CD4-positive, CD25-positive, alpha-beta regulatory T cell (primary cell): ENCODE measurements around the gene MIGA1. TPM values are rescaled to one million over a fixed set of nuclear protein-coding genes. Genes with fewer than 3 reads are reported as not detected.
"Not testable (repeated sequence)": the region's sequence is repeated elsewhere in the genome, so short reads cannot be mapped to it uniquely, and the experiment has no call there.

Experiments
- ATAC-seq, 2 donors: fragments of 150-1000 bp; cut with Tn5 transposase; one replicate each; pipeline ENCODE4 v1.10.0; 2021; ENCODE audit warnings: low read depth in 2 of 2, moderate number of reproducible peaks in 2 of 2, moderate library complexity in 1 of 2
- DNase-seq, 3 donors: peaks; one replicate each; pipeline versions ENCODE4 v3.0.0 to v3.0.0-alpha.2; 2012 to 2022; ENCODE audit warnings: mixed read lengths in 1 of 3
- H3K27ac ChIP-seq: one replicate; pipeline ENCODE4 v1.7.0; 2013; ENCODE audit warnings: mild to moderate bottlenecking, low read length; ENCODE audit not compliant: insufficient read depth, poor library complexity, severe bottlenecking
- H3K27me3 ChIP-seq: one replicate; pipeline ENCODE4 v1.7.0; 2013; ENCODE audit warnings: low read length; ENCODE audit not compliant: control insufficient read depth, insufficient read depth
- H3K36me3 ChIP-seq: one replicate; pipeline ENCODE4 v1.7.0; 2013; ENCODE audit warnings: mild to moderate bottlenecking, low read length, moderate library complexity; ENCODE audit not compliant: control insufficient read depth, insufficient read depth
- H3K4me1 ChIP-seq: 2 replicates; pipeline ENCODE4 v1.7.0; 2013; ENCODE audit warnings: mild to moderate bottlenecking, low read length; ENCODE audit not compliant: insufficient read depth, control insufficient read depth, poor library complexity, severe bottlenecking
- H3K4me3 ChIP-seq: one replicate; pipeline ENCODE4 v1.7.0; 2013; ENCODE audit warnings: low read depth, mild to moderate bottlenecking, low read length, moderate library complexity
- H3K9me3 ChIP-seq, 2 experiments: 1 replicate in 1 of 2; 2 replicates in 1 of 2; pipeline ENCODE4 v1.7.0; 2013; ENCODE audit warnings: low read length in 2 of 2, mild to moderate bottlenecking in 1 of 2, moderate library complexity in 1 of 2; ENCODE audit not compliant: control insufficient read depth in 2 of 2
- H3K27ac Mint-ChIP-seq, 3 donors: one replicate each; pipeline ENCODE4 v1.8.0; 2020 to 2022; ENCODE audit warnings: mild to moderate bottlenecking in 3 of 3, mixed read lengths in 3 of 3, moderate library complexity in 2 of 3
- H3K27me3 Mint-ChIP-seq: one replicate; pipeline ENCODE4 v1.8.0; 2022; ENCODE audit warnings: mild to moderate bottlenecking, mixed read lengths
- H3K36me3 Mint-ChIP-seq: one replicate; pipeline ENCODE4 v1.8.0; 2020; ENCODE audit warnings: mixed read lengths
- H3K4me1 Mint-ChIP-seq, 4 donors: one replicate each; pipeline ENCODE4 v1.8.0; 2020 to 2022; ENCODE audit warnings: mixed read lengths in 4 of 4, mild to moderate bottlenecking in 1 of 4
- H3K4me3 Mint-ChIP-seq, 4 donors: one replicate each; pipeline ENCODE4 v1.8.0; 2020 to 2022; ENCODE audit warnings: mild to moderate bottlenecking in 4 of 4, mixed read lengths in 4 of 4, moderate library complexity in 3 of 4
- H3K9me3 Mint-ChIP-seq, 7 donors: one replicate each; pipeline ENCODE4 v1.8.0; 2020 to 2022; ENCODE audit warnings: mixed read lengths in 7 of 7, mild to moderate bottlenecking in 3 of 7, moderate library complexity in 2 of 7
- polyA plus RNA-seq, 4 donors: library from polyadenylated mRNA; unstranded; fragments of 300-500 nt; fragmentation: Illumina TruSeq; gene quantifications; one replicate each; pipeline ENCODE4 v1.2.3, GENCODE V29; 2021
- total RNA-seq: library from RNA; stranded (reverse); gene quantifications from one replicate; pipeline ENCODE4 v1.2.3, GENCODE V29; 2022

The MIGA1 gene
- total and polyA plus RNA-seq, 5 donors from 2014 or later, result 8.4 to 15.3 (median 11.7) TPM

DNA sequence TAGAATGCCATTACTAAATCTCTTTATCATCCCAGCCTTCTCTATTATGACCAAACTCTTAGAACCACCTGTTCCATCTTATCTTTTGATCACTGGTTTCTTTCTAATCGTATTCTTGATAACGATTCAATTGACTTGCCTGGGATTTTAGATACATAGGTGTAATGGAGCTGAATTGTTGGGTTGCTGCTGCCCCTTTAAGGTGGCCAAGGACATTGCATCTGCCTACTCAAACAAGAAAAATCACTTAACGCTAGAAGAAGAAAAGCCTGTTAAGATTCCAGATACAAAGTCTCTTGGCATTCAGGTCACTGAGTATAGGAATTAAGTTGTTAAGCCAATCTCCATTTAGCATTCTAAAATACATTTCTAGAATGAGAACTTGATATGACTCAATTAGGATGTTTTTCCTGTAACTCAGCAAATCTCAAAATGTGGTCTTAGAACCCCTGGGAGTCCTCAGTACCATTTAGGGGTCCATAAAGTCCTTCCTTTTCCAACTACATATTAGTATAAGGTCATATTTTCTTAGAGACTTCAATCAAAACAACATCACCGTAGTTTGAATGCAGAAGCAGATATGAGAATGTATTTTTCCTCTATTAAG, 121.3 kb downstream of the MIGA1 start:
- Mint-ChIP-seq H3K36me3 (peaks cover 3% of the 10 kb centered on the region), H3K4me1 (no peaks in the 10 kb centered on the region), H3K9me3 (peaks cover 0 to 5% (median 0%) of the 10 kb centered on the region in 7 donors), H3K27ac (no peak overlapping the region), H3K4me3 (no peak overlapping the region), H3K27me3 (peaks cover 19% of the 10 kb centered on the region)
- DNase-seq (peak in 2 of 3 donors; percentile 9 to 48), ATAC-seq (no peak)
- H3K36me3 ChIP-seq, result no peaks in the 10 kb centered on the region
- H3K27me3 ChIP-seq, result no peaks in the 10 kb centered on the region
- H3K27ac ChIP-seq, result no peak overlapping the region
- H3K9me3 ChIP-seq, result no peaks in the 10 kb centered on the region
- no peaks in the 10 kb centered on the region for H3K4me1 ChIP-seq
- no peak overlapping the region for H3K4me3 ChIP-seq

DNA sequence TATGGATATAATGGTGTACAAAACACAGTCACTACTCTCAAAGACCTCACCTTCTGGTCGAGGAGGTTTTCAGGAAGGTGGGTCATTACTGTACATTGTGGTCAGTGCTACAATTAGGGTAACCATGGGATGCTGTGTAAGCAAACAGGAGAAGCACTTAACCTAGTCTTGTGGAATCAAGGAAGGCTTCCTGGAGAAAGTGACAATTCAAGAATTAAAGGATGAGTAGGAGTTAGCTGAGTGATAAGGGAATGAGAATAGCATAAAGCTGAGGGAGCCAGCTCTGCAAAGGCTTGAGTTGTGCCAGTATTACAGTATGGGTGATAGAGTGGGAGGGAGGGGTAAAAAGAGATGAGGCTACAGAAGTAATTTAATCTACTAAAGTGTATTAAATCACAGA, 126.2 kb downstream of the MIGA1 start:
- ATAC-seq, result no peak
- H3K27me3 Mint-ChIP-seq, result peaks cover 26% of the 10 kb centered on the region

DNA sequence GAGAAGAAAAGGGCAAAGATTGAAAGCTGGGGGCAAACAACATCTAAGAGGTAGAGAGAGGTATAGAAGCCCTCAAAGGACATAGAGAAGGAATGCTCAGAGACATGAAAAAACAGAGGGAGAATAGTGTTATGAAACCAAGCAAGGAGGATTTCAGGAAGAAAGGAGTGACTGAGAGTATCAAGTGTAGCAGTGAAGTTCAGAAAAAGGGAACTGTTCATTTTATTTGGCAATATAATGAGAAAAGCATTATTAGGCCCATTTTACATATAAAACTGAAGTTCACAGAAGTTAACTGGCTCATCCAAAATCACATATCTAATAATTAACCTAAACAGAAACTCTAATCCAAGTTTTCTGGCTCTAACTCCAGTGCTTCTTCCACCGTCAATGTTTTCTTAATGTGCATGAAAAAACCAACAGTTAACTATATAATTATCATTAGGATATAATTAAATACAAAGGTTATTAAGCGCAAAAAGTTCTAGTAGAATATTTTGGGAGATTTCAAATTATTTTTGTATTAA, 126.6 kb downstream of the MIGA1 start:
- Mint-ChIP-seq H3K27me3 (peaks cover 26% of the 10 kb centered on the region), H3K36me3 (no peaks in the 10 kb centered on the region), H3K4me3 (no peak overlapping the region), H3K9me3 (no peaks in the 10 kb centered on the region), H3K27ac (no peak overlapping the region), H3K4me1 (no peaks in the 10 kb centered on the region)
- H3K27ac ChIP-seq, result no peak overlapping the region
- no peaks in the 10 kb centered on the region for H3K36me3 ChIP-seq
- H3K4me3 ChIP-seq, result no peak overlapping the region
- no peaks in the 10 kb centered on the region for H3K9me3 ChIP-seq
- DNase-seq (no peak), ATAC-seq (no peak)
- no peaks in the 10 kb centered on the region for H3K27me3 ChIP-seq
- H3K4me1 ChIP-seq, result no peaks in the 10 kb centered on the region

More for the DNA sequence above, 126.2 kb downstream of the MIGA1 start:
- no peaks in the 10 kb centered on the region for H3K27me3 ChIP-seq
- Mint-ChIP-seq H3K36me3 (no peaks in the 10 kb centered on the region), H3K4me1 (no peaks in the 10 kb centered on the region), H3K9me3 (no peaks in the 10 kb centered on the region), H3K4me3 (no peak overlapping the region), H3K27ac (no peak overlapping the region)
- no peak overlapping the region for H3K4me3 ChIP-seq
- no peaks in the 10 kb centered on the region for H3K36me3 ChIP-seq
- DNase-seq, result no peak
- no peaks in the 10 kb centered on the region for H3K9me3 ChIP-seq
- H3K27ac ChIP-seq, result no peak overlapping the region
- no peaks in the 10 kb centered on the region for H3K4me1 ChIP-seq

DNA sequence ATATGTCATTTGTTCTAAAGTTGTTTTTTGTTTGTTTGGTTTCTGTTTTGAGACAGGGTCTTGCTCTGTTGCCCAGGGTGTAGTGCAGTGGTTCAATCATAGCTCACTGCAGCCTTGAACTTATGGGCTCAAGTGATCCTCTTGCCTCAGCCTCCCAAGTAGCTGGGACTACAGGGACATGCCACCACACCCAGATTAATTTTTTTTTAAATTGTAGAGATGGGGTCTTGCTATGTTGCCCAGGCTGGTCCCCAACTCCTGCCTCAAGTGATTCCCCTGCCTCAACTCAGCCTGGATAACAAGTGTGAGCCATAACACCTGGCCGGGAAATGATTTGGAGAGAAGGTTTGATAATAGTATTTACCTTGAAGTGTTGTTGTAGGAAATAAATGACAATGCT, 127.2 kb downstream of the MIGA1 start:
- Histone ChIP-seq H3K4me3 (no peak overlapping the region), H3K27ac (no peak overlapping the region), H3K4me1 (no peaks in the 10 kb centered on the region), H3K9me3 (no peaks in the 10 kb centered on the region), H3K36me3 (no peaks in the 10 kb centered on the region), H3K27me3 (no peaks in the 10 kb centered on the region)
- H3K36me3 Mint-ChIP-seq, result no peaks in the 10 kb centered on the region
- no peaks in the 10 kb centered on the region for H3K9me3 Mint-ChIP-seq
- peaks cover 23% of the 10 kb centered on the region for H3K27me3 Mint-ChIP-seq
- no peak overlapping the region for H3K27ac Mint-ChIP-seq
- ATAC-seq, result no peak
- no peak for DNase-seq
- no peak overlapping the region for H3K4me3 Mint-ChIP-seq
- H3K4me1 Mint-ChIP-seq, result no peaks in the 10 kb centered on the region

DNA sequence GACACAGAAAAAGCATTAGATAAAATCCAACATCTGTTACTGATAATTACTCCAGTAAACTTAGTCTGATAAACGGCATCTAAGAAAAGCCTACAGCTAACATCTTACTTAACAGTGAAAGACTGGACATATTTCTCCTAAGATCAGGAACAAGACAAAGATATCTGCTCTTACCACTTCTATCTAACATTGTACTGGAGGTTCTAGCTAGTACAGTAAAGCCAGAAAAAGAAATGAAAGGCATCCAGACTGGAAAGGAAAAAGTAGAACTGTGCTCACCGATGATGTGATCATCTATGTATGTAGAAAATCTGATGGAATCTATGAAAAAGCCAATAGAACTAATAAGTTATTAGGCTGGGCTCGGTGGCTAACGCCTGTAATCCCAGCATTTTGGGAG, 130.7 kb downstream of the MIGA1 start:
- Histone ChIP-seq H3K36me3 (no peaks in the 10 kb centered on the region), H3K27ac (no peak overlapping the region), H3K9me3 (no peaks in the 10 kb centered on the region), H3K27me3 (no peaks in the 10 kb centered on the region), H3K4me3 (no peak overlapping the region), H3K4me1 (no peaks in the 10 kb centered on the region)
- Mint-ChIP-seq H3K4me3 (no peak overlapping the region), H3K27me3 (peaks cover 16% of the 10 kb centered on the region), H3K36me3 (no peaks in the 10 kb centered on the region), H3K9me3 (no peaks in the 10 kb centered on the region), H3K27ac (no peak overlapping the region), H3K4me1 (no peaks in the 10 kb centered on the region)
- DNase-seq (no peak), ATAC-seq (no peak)

DNA sequence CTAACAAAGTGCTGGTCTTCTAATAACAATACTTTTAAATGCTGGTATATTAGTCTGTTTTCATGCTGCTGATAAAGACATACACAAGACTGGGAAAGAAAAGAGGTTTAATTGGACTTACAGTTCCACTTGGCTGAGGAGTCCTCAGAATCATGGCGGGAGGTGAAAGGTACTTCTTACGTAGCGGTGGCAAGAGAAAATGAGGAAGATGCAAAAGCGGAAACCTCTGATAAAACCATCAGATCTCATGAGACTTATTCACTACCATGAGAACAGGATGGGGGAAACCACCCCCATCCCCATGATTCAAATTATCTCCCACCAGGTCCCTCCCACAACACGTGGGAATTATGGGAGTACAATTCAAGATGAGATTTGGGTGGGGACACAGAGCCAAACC, 139.5 kb downstream of the MIGA1 start:
- ATAC-seq, H3K27ac ChIP-seq, H3K27me3 ChIP-seq, H3K27me3 Mint-ChIP-seq, H3K36me3 ChIP-seq, H3K4me3 ChIP-seq, H3K4me1 ChIP-seq, H3K4me3 Mint-ChIP-seq, H3K9me3 Mint-ChIP-seq, DNase-seq, H3K9me3 ChIP-seq, H3K27ac Mint-ChIP-seq, H3K36me3 Mint-ChIP-seq, H3K4me1 Mint-ChIP-seq: not testable (repeated sequence)

DNA sequence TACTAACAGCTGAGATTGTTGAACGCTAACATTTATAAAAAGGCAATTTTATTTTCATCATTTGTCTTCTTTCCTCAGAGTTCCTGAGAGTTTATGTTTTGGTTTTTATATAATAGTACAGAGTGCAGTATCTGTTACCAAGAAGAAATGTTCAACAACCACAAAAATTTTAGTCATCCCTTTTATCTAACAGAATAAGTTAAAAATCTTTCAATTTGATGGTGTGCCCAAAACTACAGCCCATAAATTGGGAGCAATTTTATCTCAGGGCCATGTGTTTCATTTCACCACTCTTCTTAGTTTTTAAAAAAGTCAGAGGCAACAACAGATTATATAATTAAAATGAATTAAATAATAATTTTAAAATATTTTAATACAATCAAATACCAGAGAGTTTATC, 146.1 kb downstream of the MIGA1 start:
- Mint-ChIP-seq H3K27ac (no peak overlapping the region), H3K36me3 (no peaks in the 10 kb centered on the region), H3K4me1 (peaks cover 0 to 10% (median 4%) of the 10 kb centered on the region in 4 donors), H3K27me3 (peaks cover 10% of the 10 kb centered on the region), H3K9me3 (peaks cover 0 to 1% (median 0%) of the 10 kb centered on the region in 7 donors), H3K4me3 (no peak overlapping the region)
- no peak overlapping the region for H3K4me3 ChIP-seq
- no peak for ATAC-seq
- no peaks in the 10 kb centered on the region for H3K36me3 ChIP-seq
- H3K4me1 ChIP-seq, result no peaks in the 10 kb centered on the region
- no peak for DNase-seq
- H3K27ac ChIP-seq, result no peak overlapping the region
- H3K27me3 ChIP-seq, result no peaks in the 10 kb centered on the region
- H3K9me3 ChIP-seq, result no peaks in the 10 kb centered on the region

DNA sequence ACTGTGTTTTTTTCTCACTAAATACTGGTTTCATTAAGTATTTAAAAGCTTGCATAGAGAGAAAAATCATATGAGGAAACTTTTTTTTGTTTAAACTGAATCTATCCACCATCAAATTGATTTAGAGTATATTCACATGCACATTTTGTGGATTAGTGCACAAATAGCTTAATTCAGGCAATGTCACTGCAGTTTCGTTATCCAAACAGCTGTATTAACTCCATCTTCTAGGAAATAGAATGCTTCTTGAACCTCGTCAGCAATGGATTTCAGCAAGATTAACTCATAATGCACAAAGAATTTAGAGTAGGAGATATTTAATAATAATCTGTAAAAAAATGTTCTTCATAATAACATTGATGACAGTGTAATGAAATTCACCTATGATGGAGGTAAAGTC, 146.5 kb downstream of the MIGA1 start:
- H3K4me1 ChIP-seq, result no peaks in the 10 kb centered on the region
- ATAC-seq (no peak), DNase-seq (no peak)
- no peak overlapping the region for H3K27ac Mint-ChIP-seq
- H3K27me3 ChIP-seq, result no peaks in the 10 kb centered on the region
- no peaks in the 10 kb centered on the region for H3K36me3 Mint-ChIP-seq
- H3K4me1 Mint-ChIP-seq, result peaks cover 0 to 10% (median 4%) of the 10 kb centered on the region in 4 donors
- H3K4me3 ChIP-seq, result peak overlapping the region; percentile 80
- peak overlapping the region in 1 of 4 donors; percentile 93 for H3K4me3 Mint-ChIP-seq
- H3K27ac ChIP-seq, result no peak overlapping the region
- peaks cover 0 to 1% (median 0%) of the 10 kb centered on the region in 7 donors for H3K9me3 Mint-ChIP-seq
- H3K36me3 ChIP-seq, result no peaks in the 10 kb centered on the region
- H3K9me3 ChIP-seq, result no peaks in the 10 kb centered on the region
- peaks cover 10% of the 10 kb centered on the region for H3K27me3 Mint-ChIP-seq
